ENCODE data around the gene RIGI. TPM values are rescaled to one million over a fixed set of nuclear protein-coding genes. Genes with fewer than 3 reads are reported as not detected.

Gene RIGI
- total and polyA plus RNA-seq, 2 of the 13 experiments (the other 11 are each of a cell fraction or from before 2014, with no cell fraction given) = 3.0 to 8.2 TPM

DNA sequence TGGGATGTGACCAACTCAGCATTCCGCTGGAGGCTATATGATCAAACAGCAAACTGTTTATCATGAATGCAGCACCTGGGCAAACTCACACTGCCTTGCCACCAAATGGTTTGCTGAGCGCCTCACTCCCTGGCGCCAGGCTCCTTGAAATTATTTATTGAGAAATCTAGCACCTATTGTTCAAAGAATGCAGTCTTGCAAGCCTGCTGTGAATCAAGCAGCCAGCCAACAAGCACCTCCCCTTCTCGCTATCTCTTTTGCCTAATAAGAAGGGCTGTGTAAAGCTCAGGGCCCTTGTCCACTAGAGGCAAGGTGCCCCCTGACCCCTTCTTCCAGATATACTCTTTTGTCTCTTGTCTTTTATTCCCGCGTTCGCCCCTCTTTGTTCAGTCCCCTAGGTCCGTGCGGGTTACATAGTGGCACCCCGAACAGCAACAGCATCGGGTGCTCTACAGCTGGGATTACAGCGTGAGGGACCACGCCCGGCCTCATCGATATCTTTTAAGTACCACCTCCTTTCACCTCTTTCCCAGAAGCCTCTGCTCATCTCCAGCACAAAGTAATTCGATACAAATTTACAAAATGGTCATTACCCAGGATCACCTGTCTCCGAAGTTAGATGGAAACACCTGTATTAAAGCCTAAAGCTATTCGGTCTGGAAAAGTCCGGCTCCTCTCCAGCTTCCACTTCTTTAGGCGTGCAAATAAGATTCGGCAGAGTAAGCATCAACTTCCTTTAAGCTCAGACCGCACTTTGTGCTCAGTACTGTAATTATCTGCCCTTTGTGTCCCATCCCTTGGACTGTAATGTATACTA is 896 bp downstream of the RIGI start (continued):
- TF ChIP-seq ZNF230 (CRISPR knock-in tag; IDR thresholded peaks at IDR 0.05) (no peak), ZNF296 (CRISPR knock-in tag; conservative IDR thresholded peaks at IDR 0.05) (no peak), ZNF784 (CRISPR knock-in tag; IDR thresholded peaks at IDR 0.05; ENCODE audit: borderline replicate concordance) (0 out of 2 replicates have a peak, but pooled peaks have one; percentile 4), MATR3 (CRISPR knock-in tag; IDR thresholded peaks at IDR 0.05) (no peak), ZNF496 (CRISPR knock-in tag; IDR thresholded peaks at IDR 0.05; ENCODE audit: insufficient replicate concordance) (no peak), TARDBP (CRISPR knock-in tag; IDR thresholded peaks at IDR 0.05) (peak; percentile 20; the same call in 1 of the 2 replicates), GATA4 (IDR thresholded peaks at IDR 0.05; ENCODE audit: borderline replicate concordance, low read depth) (no peak), NFKBIZ (CRISPR knock-in tag; IDR thresholded peaks at IDR 0.05) (no peak), ZBTB38 (CRISPR knock-in tag; IDR thresholded peaks at IDR 0.05) (no peak; the same call in 1 of the 2 replicates), KAT7 (CRISPR knock-in tag; IDR thresholded peaks at IDR 0.05; ENCODE audit: borderline replicate concordance) (no peak), BORCS8-MEF2B (CRISPR knock-in tag; IDR thresholded peaks at IDR 0.05) (0 out of 2 replicates have a peak, but pooled peaks have one; percentile 28), ZNF709 (CRISPR knock-in tag; IDR thresholded peaks at IDR 0.05) (no peak), POLR2AphosphoS5 (IDR thresholded peaks at IDR 0.05; ENCODE audit: low read depth, low read length) (no peak), SCMH1 (CRISPR knock-in tag; IDR thresholded peaks at IDR 0.05; ENCODE audit: borderline replicate concordance) (no peak), HHEX (CRISPR knock-in tag; IDR thresholded peaks at IDR 0.05) (no peak), SMAD9 (CRISPR knock-in tag; IDR thresholded peaks at IDR 0.05) (no peak), MAF1 (CRISPR knock-in tag; IDR thresholded peaks at IDR 0.05; ENCODE audit: borderline replicate concordance) (no peak), SAP130 (CRISPR knock-in tag; IDR thresholded peaks at IDR 0.05; ENCODE audit: low read depth) (peak; percentile 47; the same call in 1 of the 2 replicates), DNMT3B (CRISPR knock-in tag; conservative IDR thresholded peaks at IDR 0.05) (no peak), ZNF614 (CRISPR knock-in tag; IDR thresholded peaks at IDR 0.05; ENCODE audit: borderline replicate concordance) (no peak), SNAPC2 (CRISPR knock-in tag; IDR thresholded peaks at IDR 0.05) (peak; percentile 67; the same call in 1 of the 2 replicates)
- TF ChIP-seq, protein P1, sequence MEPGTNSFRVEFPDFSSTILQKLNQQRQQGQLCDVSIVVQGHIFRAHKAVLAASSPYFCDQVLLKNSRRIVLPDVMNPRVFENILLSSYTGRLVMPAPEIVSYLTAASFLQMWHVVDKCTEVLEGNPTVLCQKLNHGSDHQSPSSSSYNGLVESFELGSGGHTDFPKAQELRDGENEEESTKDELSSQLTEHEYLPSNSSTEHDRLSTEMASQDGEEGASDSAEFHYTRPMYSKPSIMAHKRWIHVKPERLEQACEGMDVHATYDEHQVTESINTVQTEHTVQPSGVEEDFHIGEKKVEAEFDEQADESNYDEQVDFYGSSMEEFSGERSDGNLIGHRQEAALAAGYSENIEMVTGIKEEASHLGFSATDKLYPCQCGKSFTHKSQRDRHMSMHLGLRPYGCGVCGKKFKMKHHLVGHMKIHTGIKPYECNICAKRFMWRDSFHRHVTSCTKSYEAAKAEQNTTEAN (CRISPR knock-in tag; conservative IDR thresholded peaks at IDR 0.05) = no peak
- TF ChIP-seq, protein P2, sequence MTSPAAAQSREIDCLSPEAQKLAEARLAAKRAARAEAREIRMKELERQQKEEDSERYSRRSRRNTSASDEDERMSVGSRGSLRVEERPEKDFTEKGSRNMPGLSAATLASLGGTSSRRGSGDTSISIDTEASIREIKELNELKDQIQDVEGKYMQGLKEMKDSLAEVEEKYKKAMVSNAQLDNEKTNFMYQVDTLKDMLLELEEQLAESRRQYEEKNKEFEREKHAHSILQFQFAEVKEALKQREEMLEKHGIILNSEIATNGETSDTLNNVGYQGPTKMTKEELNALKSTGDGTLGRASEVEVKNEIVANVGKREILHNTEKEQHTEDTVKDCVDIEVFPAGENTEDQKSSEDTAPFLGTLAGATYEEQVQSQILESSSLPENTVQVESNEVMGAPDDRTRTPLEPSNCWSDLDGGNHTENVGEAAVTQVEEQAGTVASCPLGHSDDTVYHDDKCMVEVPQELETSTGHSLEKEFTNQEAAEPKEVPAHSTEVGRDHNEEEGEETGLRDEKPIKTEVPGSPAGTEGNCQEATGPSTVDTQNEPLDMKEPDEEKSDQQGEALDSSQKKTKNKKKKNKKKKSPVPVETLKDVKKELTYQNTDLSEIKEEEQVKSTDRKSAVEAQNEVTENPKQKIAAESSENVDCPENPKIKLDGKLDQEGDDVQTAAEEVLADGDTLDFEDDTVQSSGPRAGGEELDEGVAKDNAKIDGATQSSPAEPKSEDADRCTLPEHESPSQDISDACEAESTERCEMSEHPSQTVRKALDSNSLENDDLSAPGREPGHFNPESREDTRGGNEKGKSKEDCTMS (CRISPR knock-in tag; conservative IDR thresholded peaks at IDR 0.05) = no peak
- TF ChIP-seq, protein P3, sequence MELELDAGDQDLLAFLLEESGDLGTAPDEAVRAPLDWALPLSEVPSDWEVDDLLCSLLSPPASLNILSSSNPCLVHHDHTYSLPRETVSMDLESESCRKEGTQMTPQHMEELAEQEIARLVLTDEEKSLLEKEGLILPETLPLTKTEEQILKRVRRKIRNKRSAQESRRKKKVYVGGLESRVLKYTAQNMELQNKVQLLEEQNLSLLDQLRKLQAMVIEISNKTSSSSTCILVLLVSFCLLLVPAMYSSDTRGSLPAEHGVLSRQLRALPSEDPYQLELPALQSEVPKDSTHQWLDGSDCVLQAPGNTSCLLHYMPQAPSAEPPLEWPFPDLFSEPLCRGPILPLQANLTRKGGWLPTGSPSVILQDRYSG (CRISPR knock-in tag; IDR thresholded peaks at IDR 0.05) = no peak
- TF ChIP-seq, protein P4, sequence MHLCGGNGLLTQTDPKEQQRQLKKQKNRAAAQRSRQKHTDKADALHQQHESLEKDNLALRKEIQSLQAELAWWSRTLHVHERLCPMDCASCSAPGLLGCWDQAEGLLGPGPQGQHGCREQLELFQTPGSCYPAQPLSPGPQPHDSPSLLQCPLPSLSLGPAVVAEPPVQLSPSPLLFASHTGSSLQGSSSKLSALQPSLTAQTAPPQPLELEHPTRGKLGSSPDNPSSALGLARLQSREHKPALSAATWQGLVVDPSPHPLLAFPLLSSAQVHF (CRISPR knock-in tag; IDR thresholded peaks at IDR 0.05) = no peak

Data from HepG2 (cell line).